ENCODE data around the gene PGAP3. TPM values are rescaled to one million over a fixed set of nuclear protein-coding genes. Genes with fewer than 3 reads are reported as not detected.

Gene PGAP3
- total RNA-seq, 1 experiment from 2014 or later: 13.2 TPM

DNA sequence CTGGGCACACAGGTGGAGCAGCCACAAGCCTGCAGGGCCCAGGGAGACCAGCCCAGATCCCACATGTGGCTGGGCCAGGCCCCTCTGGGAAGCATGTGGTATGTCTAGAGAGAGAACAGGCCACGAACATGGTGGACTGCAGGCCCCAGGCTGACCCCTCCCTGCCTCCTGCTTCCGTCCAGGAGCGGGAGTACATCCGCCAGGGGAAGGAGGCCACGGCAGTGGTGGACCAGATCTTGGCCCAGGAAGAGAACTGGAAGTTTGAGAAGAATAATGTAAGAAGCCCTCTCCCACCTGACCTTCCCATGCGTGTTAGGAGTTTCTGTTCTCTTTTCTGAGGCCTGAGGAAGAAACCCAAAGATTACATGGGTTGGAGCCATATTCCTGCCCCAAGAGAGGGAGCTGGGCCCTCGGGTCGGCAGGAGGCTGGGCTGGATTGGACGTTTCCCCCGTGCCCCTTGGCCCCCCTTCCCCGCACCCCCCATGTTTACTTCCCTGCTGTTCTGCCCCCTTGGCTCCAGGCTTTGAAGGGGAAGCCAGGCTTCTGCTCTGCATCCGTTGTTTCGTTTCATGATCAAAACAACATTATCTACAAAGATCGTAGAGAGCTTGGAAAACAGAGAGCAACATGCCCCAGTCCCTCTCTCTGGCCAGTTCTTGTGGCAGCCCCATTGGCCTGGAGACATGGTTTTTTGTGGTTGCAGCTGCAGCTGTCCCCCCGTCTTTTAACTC lies 28.4 kb downstream of the PGAP3 start:
- no peak for DNase-seq (ENCODE audit: unreplicated experiment)
- ChIA-PET CTCF (interaction anchor here (0.5 kb wide), 1 partner anchor 109 kb away, joined by 3 read pairs; no protein-coding TSS in a partner anchor), POLR2A (interaction anchor here (1.2 kb wide), 1 partner anchor 11 kb away, joined by 5 read pairs; no protein-coding TSS in a partner anchor)
- no peak overlapping the region for H3K4me3 Mint-ChIP-seq (ENCODE audit: unreplicated experiment)
- TF ChIP-seq, protein P1, sequence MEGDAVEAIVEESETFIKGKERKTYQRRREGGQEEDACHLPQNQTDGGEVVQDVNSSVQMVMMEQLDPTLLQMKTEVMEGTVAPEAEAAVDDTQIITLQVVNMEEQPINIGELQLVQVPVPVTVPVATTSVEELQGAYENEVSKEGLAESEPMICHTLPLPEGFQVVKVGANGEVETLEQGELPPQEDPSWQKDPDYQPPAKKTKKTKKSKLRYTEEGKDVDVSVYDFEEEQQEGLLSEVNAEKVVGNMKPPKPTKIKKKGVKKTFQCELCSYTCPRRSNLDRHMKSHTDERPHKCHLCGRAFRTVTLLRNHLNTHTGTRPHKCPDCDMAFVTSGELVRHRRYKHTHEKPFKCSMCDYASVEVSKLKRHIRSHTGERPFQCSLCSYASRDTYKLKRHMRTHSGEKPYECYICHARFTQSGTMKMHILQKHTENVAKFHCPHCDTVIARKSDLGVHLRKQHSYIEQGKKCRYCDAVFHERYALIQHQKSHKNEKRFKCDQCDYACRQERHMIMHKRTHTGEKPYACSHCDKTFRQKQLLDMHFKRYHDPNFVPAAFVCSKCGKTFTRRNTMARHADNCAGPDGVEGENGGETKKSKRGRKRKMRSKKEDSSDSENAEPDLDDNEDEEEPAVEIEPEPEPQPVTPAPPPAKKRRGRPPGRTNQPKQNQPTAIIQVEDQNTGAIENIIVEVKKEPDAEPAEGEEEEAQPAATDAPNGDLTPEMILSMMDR (IDR thresholded peaks at IDR 0.05; ENCODE audit: unreplicated experiment): no peak
- no peak overlapping the region for H3K27ac Mint-ChIP-seq (ENCODE audit: low read depth, unreplicated experiment)
- H3K36me3 Mint-ChIP-seq (ENCODE audit: insufficient read depth, unreplicated experiment): peaks cover 20% of the 10 kb centered on the region
- no peaks in the 10 kb centered on the region for H3K9me3 Mint-ChIP-seq (ENCODE audit: unreplicated experiment)
- peaks cover 3% of the 10 kb centered on the region for H3K4me1 Mint-ChIP-seq (ENCODE audit: insufficient read depth, unreplicated experiment)
- BruUV-seq (replicated peaks): no TSS peak
- intact Hi-C loops (cut with micrococcal nuclease): no loop called here
- H3K27me3 Mint-ChIP-seq (ENCODE audit: insufficient read depth, unreplicated experiment): no peaks in the 10 kb centered on the region

DNA sequence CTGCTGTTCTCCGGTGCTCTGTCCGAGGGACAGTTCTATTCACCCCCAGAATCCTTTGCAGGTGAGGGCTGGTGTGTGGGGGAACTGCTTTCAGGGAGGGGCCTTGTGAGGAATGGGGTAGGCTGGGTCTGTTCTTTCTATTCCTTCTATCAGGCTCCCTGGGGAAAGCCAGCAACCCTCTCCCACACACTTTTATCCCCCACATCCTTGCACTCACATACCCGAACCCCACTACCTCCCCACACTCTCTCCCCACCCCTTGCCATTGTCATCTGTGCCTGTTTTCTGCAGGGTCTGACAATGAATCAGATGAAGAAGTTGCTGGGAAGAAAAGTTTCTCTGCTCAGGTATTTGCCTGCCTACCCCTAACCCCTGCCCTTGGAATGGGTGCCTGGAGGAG lies 29.1 kb downstream of the PGAP3 start:
- CTCF ChIA-PET: no interaction called here
- Mint-ChIP-seq H3K27ac (ENCODE audit: low read depth, unreplicated experiment) (no peak overlapping the region), H3K36me3 (ENCODE audit: insufficient read depth, unreplicated experiment) (peaks cover 20% of the 10 kb centered on the region), H3K9me3 (ENCODE audit: unreplicated experiment) (no peaks in the 10 kb centered on the region), H3K4me3 (ENCODE audit: unreplicated experiment) (no peak overlapping the region), H3K27me3 (ENCODE audit: insufficient read depth, unreplicated experiment) (no peaks in the 10 kb centered on the region), H3K4me1 (ENCODE audit: insufficient read depth, unreplicated experiment) (no peaks in the 10 kb centered on the region)
- POLR2A ChIA-PET: interaction anchor here (0.6 kb wide), 1 partner anchor 108 kb away, joined by 3 read pairs; no protein-coding TSS in a partner anchor
- intact Hi-C loops (cut with micrococcal nuclease): no loop called here
- no peak for DNase-seq (ENCODE audit: unreplicated experiment)
- BruUV-seq (replicated peaks): no TSS peak
- TF ChIP-seq, protein P1 (IDR thresholded peaks at IDR 0.05; ENCODE audit: unreplicated experiment): no peak

DNA sequence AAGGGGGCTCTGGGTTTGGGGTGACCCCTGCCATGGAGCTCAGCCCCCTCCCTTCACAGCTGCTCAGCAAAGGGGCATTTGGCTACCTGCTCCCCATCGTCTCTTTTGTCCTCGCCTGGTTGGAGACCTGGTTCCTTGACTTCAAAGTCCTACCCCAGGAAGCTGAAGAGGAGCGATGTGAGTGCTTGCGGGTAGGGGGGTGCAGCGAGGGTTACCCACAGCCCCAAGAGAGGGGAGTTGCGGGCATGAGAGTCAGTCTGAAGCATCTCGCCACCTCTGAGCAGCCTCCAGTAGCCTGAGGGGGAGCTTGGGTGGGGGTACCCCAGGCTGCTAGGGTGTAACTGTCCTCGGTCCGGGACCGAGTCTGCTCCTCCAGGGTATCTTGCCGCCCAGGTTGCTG lies 29.5 kb downstream of the PGAP3 start:
- ChIA-PET CTCF (no interaction called here), POLR2A (interaction anchor here (0.6 kb wide), 1 partner anchor 109 kb away, joined by 3 read pairs; no protein-coding TSS in a partner anchor)
- TF ChIP-seq, protein P1 (IDR thresholded peaks at IDR 0.05; ENCODE audit: unreplicated experiment): no peak
- Mint-ChIP-seq H3K27me3 (ENCODE audit: insufficient read depth, unreplicated experiment) (no peaks in the 10 kb centered on the region), H3K36me3 (ENCODE audit: insufficient read depth, unreplicated experiment) (peaks cover 20% of the 10 kb centered on the region), H3K4me3 (ENCODE audit: unreplicated experiment) (no peak overlapping the region), H3K4me1 (ENCODE audit: insufficient read depth, unreplicated experiment) (no peaks in the 10 kb centered on the region), H3K27ac (ENCODE audit: low read depth, unreplicated experiment) (no peak overlapping the region), H3K9me3 (ENCODE audit: unreplicated experiment) (no peaks in the 10 kb centered on the region)
- no TSS peak for BruUV-seq (replicated peaks)
- no peak for DNase-seq (ENCODE audit: unreplicated experiment)
- intact Hi-C loops (cut with micrococcal nuclease): no loop called here

DNA sequence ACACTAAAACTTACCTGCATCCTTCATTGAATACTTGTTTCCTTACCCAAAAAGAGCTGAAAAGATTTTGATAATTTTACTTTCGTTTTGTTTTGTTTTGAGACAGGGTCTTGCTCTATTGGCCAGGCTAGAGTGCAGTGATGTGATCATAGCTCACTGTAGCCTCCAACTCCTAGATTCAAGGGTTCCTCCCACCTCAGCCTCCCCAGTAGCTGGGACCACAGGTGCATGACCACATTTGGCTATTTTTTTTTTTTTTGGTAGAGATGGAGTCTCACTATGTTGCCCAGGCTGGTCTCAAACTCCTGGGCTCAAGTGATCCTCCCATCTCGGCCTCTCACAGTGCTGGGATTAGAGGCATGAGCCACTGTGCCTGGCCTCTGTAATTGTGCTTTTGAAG lies 32.8 kb downstream of the PGAP3 start:
- CTCF ChIA-PET: interaction anchor here (0.6 to 2.2 kb wide), 14 partner anchors 10 to 253 kb away, joined by 3 to 9 read pairs (median 4); partner anchors contain the start of gene PGAP3
- POLR2A ChIA-PET: interaction anchor here (1.2 to 1.3 kb wide), 2 partner anchors 10 to 29 kb away, joined by 3 to 4 read pairs; partner anchors contain the start of gene TCAP
- Mint-ChIP-seq H3K27me3 (ENCODE audit: insufficient read depth, unreplicated experiment) (no peaks in the 10 kb centered on the region), H3K27ac (ENCODE audit: low read depth, unreplicated experiment) (no peak overlapping the region), H3K4me1 (ENCODE audit: insufficient read depth, unreplicated experiment) (no peaks in the 10 kb centered on the region), H3K9me3 (ENCODE audit: unreplicated experiment) (no peaks in the 10 kb centered on the region), H3K36me3 (ENCODE audit: insufficient read depth, unreplicated experiment) (peaks cover 19% of the 10 kb centered on the region), H3K4me3 (ENCODE audit: unreplicated experiment) (no peak overlapping the region)
- no peak for DNase-seq (ENCODE audit: unreplicated experiment)
- no TSS peak for BruUV-seq (replicated peaks)
- intact Hi-C loops (cut with micrococcal nuclease): no loop called here
- TF ChIP-seq, protein P1 (IDR thresholded peaks at IDR 0.05; ENCODE audit: unreplicated experiment): no peak
